ENCODE results near the gene RUSC2.

GRCh38 chr9:35478871-35479270, 11.0 kb upstream of the RUSC2 start:
- TF ChIP-seq, protein P1, sequence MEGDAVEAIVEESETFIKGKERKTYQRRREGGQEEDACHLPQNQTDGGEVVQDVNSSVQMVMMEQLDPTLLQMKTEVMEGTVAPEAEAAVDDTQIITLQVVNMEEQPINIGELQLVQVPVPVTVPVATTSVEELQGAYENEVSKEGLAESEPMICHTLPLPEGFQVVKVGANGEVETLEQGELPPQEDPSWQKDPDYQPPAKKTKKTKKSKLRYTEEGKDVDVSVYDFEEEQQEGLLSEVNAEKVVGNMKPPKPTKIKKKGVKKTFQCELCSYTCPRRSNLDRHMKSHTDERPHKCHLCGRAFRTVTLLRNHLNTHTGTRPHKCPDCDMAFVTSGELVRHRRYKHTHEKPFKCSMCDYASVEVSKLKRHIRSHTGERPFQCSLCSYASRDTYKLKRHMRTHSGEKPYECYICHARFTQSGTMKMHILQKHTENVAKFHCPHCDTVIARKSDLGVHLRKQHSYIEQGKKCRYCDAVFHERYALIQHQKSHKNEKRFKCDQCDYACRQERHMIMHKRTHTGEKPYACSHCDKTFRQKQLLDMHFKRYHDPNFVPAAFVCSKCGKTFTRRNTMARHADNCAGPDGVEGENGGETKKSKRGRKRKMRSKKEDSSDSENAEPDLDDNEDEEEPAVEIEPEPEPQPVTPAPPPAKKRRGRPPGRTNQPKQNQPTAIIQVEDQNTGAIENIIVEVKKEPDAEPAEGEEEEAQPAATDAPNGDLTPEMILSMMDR (IDR thresholded peaks at IDR 0.05): no peak
- TF ChIP-seq ESRRA (IDR thresholded peaks at IDR 0.05; ENCODE audit: borderline replicate concordance, low read length): no peak
- no peak for TF ChIP-seq POLR2A (IDR thresholded peaks at IDR 0.05; ENCODE audit: low read length)
- no peak for TF ChIP-seq EP300 (IDR thresholded peaks at IDR 0.05)
- no peak for TF ChIP-seq TP53 (CRISPR knock-in tag; IDR thresholded peaks at IDR 0.05)
- TF ChIP-seq REST (IDR thresholded peaks at IDR 0.05): no peak
